GM19193 (cell line): ENCODE results near the gene GALNT9.

Source experiments
- POLR2A ChIP-seq: IDR thresholded peaks from 4 replicates; pipeline ENCODE4 v1.6.1; 2011; ENCODE audit not compliant: insufficient read depth, insufficient read length; ENCODE audit errors: extremely low read depth

Gene GALNT9

DNA sequence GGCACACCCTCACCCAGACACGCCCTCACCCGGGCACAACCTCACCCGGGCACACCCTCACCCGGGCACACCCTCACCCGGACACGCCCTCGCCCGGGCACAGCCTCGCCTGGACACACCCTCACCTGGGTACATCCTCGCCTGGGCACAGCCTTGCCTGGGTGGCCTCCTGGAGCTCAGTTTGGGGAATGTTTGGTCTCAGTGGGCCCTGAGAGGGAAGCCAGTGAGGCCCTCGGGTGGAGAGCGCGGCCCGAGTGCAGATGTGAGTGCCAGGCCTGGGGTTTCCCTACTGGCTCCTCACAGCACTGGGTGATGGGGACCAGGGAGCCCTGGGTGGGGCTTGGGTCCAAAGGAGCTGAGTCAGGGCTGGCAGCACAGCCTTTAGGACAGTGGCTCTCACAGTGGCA lies 23.8 kb downstream of the GALNT9 start:
- no peak for TF ChIP-seq POLR2A

GRCh38 chr12:132302466-132303358 lies 26.7 kb downstream of the GALNT9 start:
- TF ChIP-seq POLR2A, result no peak

DNA sequence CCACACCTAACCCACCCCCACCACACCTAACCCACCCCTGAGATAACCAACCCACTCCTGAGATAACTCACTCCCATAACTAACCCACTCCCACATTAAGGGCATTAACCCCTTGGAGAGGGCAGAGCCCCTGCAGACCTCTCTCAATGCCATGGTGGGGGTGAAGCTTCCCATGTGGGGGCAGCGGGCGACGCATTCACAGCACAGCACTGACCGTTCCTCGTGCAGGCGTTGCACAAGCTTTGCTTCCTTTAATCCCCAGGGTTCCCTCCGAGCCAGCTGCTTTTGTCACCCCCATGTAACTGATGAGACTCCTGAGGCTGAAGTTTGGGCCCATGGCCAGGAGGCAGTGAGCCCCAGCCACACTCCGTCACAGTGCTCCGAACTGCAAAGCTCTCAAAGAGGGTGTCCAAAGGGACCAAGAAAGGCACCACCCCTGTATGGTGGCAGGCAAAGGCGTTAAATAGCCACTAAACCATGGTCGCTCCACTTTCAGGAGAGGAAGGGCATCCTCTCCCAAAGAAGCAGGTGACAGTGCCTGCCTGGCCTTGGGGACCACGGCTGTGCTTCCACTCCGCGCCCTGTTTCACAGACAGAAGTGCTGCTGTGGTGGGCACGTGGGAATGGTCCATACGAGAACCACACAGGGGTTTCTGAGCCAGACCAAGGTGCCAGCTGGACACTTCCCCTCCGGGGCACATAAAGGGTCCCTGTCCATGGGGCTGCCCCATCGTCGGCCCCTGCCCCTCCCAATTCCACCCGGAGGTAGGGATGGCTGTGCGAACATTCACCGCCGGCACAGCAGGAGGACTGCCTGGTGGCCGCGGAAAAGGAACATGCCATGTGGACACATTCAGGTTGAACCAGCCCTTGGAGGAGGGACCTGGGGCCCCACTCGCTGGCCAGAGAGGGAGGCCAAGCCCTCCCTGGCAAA lies 28.3 kb downstream of the GALNT9 start:
- no peak for TF ChIP-seq POLR2A

- TF ChIP-seq POLR2A, result no peak
Observed at GRCh38 chr12:132296063-132296462, 33.3 kb downstream of the GALNT9 start.

DNA sequence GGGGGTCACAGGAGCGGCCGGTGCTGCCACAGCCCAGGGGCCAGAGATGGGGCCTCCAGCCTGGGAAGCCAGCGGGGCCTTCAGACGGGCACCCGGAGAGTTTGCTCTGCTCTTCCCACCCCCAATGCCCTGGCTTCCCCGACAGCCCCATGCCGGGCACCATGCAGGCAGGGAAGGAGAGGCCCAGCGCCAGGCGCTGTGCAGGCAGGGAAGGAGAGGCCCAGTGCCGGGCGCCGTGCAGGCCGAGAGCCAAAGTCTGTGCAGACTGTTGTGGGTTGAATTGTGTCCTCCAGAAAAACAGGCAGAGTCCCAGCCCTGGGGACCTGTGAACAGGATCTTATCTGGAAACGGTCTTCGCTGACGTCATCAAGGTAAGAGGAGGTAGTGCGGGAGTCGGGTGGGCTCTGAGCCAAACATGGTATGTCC lies 34.3 kb downstream of the GALNT9 start:
- no peak for TF ChIP-seq POLR2A

DNA sequence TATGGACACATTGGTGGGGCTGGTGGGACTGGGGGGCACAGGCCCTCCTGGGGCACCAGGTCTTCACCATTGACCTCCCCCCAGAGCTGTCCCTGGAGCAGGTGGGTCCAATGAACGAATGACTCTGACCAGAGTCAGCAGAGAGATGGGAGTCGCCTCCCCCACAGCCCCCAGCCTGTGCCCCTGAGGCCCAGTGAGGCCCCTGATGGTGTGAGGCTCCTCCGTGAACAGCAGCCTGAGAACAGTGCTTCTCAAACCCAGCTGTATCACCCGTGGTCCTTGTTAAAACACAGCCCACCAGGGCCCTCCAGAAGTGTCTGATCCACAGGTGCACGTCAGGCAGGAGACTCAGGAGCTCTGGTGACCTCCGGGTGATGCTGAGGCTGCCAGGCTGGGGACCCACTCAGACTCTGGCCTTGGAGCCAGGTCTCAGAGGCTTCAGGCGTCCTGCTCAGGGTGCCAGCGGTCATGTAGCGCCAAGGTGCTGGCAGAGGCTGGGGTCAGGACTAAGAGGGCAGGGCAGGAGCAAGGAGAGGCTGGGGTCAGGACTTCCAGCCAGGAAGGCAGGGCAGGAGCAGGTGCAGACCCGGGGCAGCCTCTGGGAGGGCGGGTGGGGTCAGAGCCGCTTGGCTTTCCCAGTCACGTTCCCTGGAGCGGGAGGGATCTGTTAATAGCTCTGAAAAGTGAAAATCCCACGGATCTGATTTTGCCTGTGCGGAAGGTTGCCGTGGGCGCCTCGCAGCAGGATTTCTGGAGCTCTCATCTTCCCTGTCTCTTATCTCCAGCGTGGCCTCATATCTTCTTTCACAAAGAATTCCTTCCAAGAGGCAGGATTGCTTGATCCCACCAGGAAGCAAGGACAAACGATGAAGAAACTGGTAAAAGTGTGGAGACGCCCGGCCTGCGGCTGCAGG lies 35.0 kb downstream of the GALNT9 start:
- TF ChIP-seq POLR2A, result no peak

- no peak for TF ChIP-seq POLR2A
Observed at GRCh38 chr12:132292328-132293319, 36.8 kb downstream of the GALNT9 start.

DNA sequence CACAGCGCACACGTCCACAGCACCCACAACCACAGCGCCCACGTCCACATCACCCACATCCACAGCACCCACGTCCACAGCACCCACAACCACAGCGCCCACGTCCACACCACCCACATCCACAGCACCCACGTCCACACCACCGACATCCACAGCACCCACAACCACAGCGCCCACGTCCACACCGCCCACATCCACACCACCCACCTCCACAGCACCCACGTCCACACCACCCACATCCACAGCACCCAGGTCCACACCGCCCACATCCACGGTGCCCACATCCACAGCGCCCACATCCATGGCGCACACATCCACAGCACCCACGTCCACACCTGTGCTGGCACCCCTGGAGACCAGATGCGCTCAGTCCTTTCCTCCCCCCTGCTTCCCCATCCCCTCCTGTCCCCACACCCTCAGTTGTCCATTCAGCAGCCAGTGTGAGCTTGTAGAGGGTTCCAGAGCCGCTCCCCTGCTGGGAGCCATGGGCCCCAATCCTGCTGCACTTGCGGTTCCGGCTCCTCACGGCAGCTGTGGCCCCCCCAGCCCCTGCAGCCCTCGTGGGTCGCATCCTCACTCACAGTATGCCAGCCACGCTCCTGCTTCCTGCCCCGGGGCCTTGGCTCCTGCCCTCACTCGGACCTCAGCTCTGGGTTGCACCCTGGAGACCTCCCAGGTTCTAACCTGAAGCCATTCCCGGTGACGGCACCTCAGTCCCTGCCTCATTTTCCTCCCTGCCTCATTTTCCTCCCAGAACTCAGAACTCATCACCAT lies 37.8 kb downstream of the GALNT9 start:
- TF ChIP-seq POLR2A, result no peak

- TF ChIP-seq POLR2A, result no peak
Observed at GRCh38 chr12:132290203-132290540, 39.2 kb downstream of the GALNT9 start.

DNA sequence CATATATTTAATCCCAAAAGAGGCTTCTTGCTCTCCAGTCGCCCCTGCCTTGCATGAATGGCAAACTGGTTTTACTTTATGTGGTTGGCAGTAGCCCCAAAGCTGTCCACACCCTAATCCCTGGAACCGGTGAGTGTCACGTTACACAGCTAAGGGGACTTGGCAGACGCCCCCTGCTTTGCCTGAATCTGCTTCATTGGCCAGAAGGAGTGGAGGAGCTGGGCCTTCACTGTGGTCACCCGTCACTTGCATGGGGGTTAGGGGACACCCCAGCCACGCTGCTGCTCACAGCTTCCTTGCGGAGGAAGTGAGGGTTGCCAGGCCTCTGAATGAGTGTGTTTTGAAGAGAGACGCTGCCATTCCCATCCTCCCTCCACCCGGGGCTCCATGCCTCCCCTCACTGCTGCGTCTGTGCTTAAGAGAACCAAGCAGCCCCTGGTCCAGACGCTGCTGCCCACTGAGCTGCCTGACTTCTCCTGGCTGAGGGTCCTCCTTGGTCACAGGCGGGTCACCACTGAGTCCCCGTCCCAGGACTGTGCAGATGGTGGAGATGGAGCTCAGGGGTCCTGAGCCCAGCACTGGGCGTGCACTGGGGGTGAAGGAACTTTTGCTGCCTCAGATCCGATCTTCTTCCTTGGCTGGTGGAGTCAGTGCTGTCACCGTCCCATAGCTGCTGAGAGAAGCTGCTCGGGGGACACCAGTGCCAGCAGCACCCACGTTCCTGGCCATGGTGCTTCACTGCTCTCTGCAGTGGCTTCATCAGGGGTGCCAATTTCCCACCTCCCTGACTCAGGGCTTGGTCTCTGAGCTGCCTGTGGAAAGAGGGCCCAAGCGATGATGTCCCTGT lies 39.8 kb downstream of the GALNT9 start:
- TF ChIP-seq POLR2A, result no peak

DNA sequence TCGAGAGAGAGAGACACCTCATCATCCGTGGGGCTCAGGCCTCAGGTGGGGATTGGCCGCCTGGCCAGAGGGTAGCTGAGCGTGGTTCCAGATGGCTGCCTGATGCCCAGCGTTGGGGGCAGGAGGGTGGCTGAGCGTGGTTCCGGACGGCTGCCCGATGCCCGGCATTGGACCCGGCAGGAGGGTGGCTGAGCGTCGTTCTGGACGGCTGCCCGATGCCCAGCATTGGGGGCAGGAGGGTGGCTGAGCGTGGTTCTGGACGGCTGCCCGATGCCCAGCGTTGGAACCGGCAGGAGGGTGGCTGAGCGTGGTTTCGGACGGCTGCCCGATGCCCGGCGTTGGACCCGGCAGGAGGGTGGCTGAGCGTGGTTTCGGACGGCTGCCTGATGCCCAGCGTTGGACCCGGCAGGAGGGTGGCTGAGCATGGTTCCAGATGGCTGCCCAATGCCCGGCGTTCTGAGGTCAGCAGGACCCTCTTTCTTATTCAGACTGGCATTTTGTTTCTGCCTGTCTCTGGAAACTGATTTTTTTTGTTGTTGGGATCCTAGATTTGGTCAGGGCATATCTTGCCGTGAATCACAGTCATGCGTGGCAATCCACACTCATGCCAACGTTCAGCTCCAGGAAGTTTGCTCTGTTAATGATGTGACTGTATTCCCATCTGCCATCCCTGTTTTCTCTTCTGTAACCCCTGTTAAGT lies 40.7 kb downstream of the GALNT9 start:
- no peak for TF ChIP-seq POLR2A

DNA sequence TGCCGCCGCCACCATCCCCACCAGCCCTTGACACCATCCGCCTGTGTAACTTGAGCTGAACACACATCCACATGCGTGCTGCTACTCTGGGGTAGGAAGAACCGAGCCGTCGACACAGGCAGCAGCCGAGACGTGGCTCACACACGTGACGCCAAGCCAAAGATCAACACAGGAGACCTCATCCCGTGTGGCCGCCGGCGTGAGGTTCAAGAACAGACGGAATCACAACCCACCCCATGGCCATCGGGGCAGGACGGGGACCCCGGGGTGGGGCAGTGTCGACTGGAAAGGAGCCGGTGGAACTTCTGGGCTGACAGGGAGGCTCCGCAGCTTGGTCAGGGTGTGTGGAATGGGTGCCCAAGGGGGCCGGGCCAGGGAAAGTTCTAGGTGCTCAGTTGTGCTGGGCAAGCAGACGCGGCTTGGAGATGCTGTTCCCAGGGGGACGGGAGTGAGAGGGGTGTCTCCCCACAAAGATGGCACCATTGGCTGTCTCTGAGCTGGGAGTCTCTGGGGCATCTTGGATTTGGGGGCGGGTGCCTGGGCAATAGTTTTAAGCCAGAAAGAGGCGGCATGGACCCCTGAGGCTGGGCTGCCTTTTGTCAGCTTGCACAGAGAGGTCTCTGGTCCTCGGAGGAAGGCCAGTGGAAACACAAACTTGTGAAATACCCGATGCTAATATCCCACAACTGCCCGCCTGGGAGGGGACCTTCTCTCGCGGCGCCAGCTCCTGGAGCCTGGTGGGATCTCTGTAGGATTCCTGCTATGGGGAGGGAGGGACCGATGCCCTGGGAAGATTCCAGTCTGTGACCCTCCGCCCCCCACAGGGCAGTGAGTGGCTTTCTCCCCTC lies 41.8 kb downstream of the GALNT9 start:
- TF ChIP-seq POLR2A, result no peak
